Lung (tissue), 12 donors: Measurements from ENCODE around the gene TOP2A. TPM values are rescaled to one million over a fixed set of nuclear protein-coding genes. Genes with fewer than 3 reads are reported as not detected.
A peak's percentile ranks its signal among the peaks of the same experiment; 100 is the strongest.

ENCODE experiments used
- ATAC-seq: fragments of 200-7000 bp; cut with Tn5 transposase; one replicate; pipeline ENCODE4 v1.9.1; 2020; ENCODE audit warnings: moderate number of reproducible peaks; ENCODE audit not compliant: insufficient read depth, low FRiP score
- DNase-seq, 3 donors: peaks; one replicate each; pipeline ENCODE4 v3.0.0-alpha.2; 2013 to 2017
- H3K27ac ChIP-seq, 2 donors: one replicate each; pipeline ENCODE4 v1.5.1; 2013; ENCODE audit warnings: mild to moderate bottlenecking in 2 of 2, moderate library complexity in 2 of 2, control low read depth in 1 of 2, inconsistent platforms in 1 of 2, low read depth in 1 of 2, low read length in 1 of 2
- H3K27me3 ChIP-seq, 3 donors: one replicate each; pipeline ENCODE4 v1.5.1; 2013; ENCODE audit warnings: low read length in 2 of 3; ENCODE audit not compliant: control insufficient read depth in 3 of 3, insufficient read depth in 3 of 3
- H3K36me3 ChIP-seq, 4 donors: one replicate each; pipeline ENCODE4 v1.5.1; 2013; ENCODE audit warnings: low read length in 4 of 4, mild to moderate bottlenecking in 1 of 4, moderate library complexity in 1 of 4; ENCODE audit not compliant: control insufficient read depth in 4 of 4, insufficient read depth in 4 of 4
- H3K4me1 ChIP-seq, 5 donors: one replicate each; pipeline ENCODE4 v1.5.1; 2013; ENCODE audit warnings: low read length in 5 of 5, mild to moderate bottlenecking in 2 of 5, moderate library complexity in 1 of 5; ENCODE audit not compliant: control insufficient read depth in 5 of 5, insufficient read depth in 5 of 5
- H3K4me3 ChIP-seq: one replicate; pipeline ENCODE4 v1.5.1; 2013; ENCODE audit warnings: mild to moderate bottlenecking, control low read depth, moderate library complexity
- H3K9ac ChIP-seq, 2 donors: one replicate each; pipeline ENCODE4 v1.5.1; 2013; ENCODE audit warnings: low read length in 2 of 2, control low read depth in 1 of 2; ENCODE audit not compliant: insufficient read depth in 1 of 2
- H3K9me3 ChIP-seq, 4 donors: one replicate each; pipeline ENCODE4 v1.5.1; 2013; ENCODE audit warnings: low read length in 3 of 4, mild to moderate bottlenecking in 1 of 4, moderate library complexity in 1 of 4; ENCODE audit not compliant: control insufficient read depth in 4 of 4, insufficient read depth in 3 of 4
- CTCF ChIP-seq: IDR thresholded peaks from 2 replicates; pipeline ENCODE4 v1.5.1; 2012; ENCODE audit warnings: mild to moderate bottlenecking; ENCODE audit errors: control extremely low read depth, extremely low read depth
- WGBS, 2 donors: extraction: QIAGEN DNeasy Blood & Tissue Kit; methylation state at CpG; one replicate each; pipeline ENCODE4 v1.1.7; 2013; 5-methylcytosine and 5-hydroxymethylcytosine counted together
- polyA plus RNA-seq, 2 donors: library from polyadenylated mRNA; stranded (reverse); fragments of 200-250 nt; gene quantifications; one replicate each; pipeline ENCODE4 v1.2.1, GENCODE V29; 2013
- total RNA-seq, 2 donors: library from RNA; depleted of rRNA in 1 of 2; stranded (reverse); fragments of >200 nt in 1 of 2; gene quantifications; one replicate each; pipeline ENCODE4 v1.2.1, GENCODE V29; 2014 to 2021
- donor health status: control.
- donor health status: control.
- donor health status: Bipolar disorder and iron deficiency.
- donor health status: healthy.
- donor health status: DM: yes; HTN: yes; CAD: no.

Gene TOP2A
- total and polyA plus RNA-seq, 4 donors = 2.6 to 21.6 (median 9.6) TPM

- no peak overlapping the region for H3K9ac ChIP-seq
- H3K27me3 ChIP-seq = no peaks in the 10 kb centered on the region
- WGBS, 2 donors = 84 to 89% methylated on average over 19 of the region's 19 CpGs
- H3K4me1 ChIP-seq = peaks cover 3 to 43% (median 29%) of the 10 kb centered on the region in 5 donors
- H3K36me3 ChIP-seq = peaks cover 0 to 38% (median 4%) of the 10 kb centered on the region in 4 donors
- DNase-seq = no peak
- no peak for TF ChIP-seq CTCF
- no peak overlapping the region for H3K4me3 ChIP-seq
- ATAC-seq = no peak
- H3K27ac ChIP-seq = peak overlapping the region in 1 of 2 donors; percentile 47
- no peaks in the 10 kb centered on the region for H3K9me3 ChIP-seq
These were observed 36.4 kb upstream of the TOP2A start for GRCh38 chr17:40453881-40454612.

GRCh38 chr17:40452921-40453378 lies 35.3 kb upstream of the TOP2A start:
- 83 to 89% methylated on average over 15 of the region's 15 CpGs for WGBS, 2 donors
- no peak overlapping the region for H3K9ac ChIP-seq
- no peaks in the 10 kb centered on the region for H3K27me3 ChIP-seq
- H3K9me3 ChIP-seq = no peaks in the 10 kb centered on the region
- peaks cover 0 to 40% (median 26%) of the 10 kb centered on the region in 5 donors for H3K4me1 ChIP-seq
- DNase-seq (no peak), ATAC-seq (no peak)
- peak overlapping the region in 1 of 2 donors; percentile 62 for H3K27ac ChIP-seq
- H3K4me3 ChIP-seq = no peak overlapping the region
- peaks cover 0 to 37% (median 4%) of the 10 kb centered on the region in 4 donors for H3K36me3 ChIP-seq
- no peak for TF ChIP-seq CTCF

- Histone ChIP-seq H3K4me3 (no peak overlapping the region), H3K27ac (peak overlapping the region in 1 of 2 donors; percentile 62), H3K9ac (peak overlapping the region in 1 of 2 donors; percentile 3), H3K27me3 (no peaks in the 10 kb centered on the region), H3K9me3 (no peaks in the 10 kb centered on the region), H3K36me3 (peaks cover 0 to 32% (median 4%) of the 10 kb centered on the region in 4 donors), H3K4me1 (peaks cover 0 to 39% (median 30%) of the 10 kb centered on the region in 5 donors)
- 53 to 81% methylated on average over 7 of the region's 7 CpGs for WGBS, 2 donors
- no peak for TF ChIP-seq CTCF
- no peak for ATAC-seq
- no peak for DNase-seq
These were observed 34.6 kb upstream of the TOP2A start for GRCh38 chr17:40452216-40452787.
